Measurements from ENCODE around the gene RASGRF2.

DNA sequence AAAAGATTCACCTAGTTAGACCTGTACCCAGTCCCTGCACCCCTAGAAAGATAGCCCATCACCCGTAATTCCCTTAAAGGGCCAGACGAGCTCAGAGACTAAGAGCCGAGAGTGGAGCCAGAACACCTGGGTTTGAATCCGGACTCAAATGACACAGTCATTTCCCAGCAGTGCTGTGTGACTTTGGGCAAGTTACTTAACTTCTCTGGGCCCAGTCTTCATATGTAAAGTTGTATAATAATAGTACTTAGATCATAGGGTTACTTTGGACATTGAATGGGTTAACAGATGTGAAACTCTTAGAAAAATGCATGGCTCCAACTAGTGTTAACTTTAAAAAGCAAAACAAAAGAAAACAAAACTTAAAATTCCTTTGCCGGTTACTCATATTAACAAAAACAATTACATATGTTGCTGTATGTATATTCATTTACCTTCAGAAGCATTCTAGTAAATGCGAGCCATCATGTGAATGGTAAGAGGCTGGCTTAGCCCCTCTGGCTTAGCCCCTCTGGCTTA is 40.4 kb upstream of the RASGRF2 start:
- TF ChIP-seq RNF219 (CRISPR knock-in tag; IDR thresholded peaks at IDR 0.05) (no peak), MAZ (CRISPR knock-in tag; conservative IDR thresholded peaks at IDR 0.05 in 1 of 2, IDR thresholded peaks at IDR 0.05 in 1 of 2) (no peak), KLF16 (IDR thresholded peaks at IDR 0.05) (no peak), ZNF561 (CRISPR knock-in tag; conservative IDR thresholded peaks at IDR 0.05) (no peak), IRF2 (CRISPR knock-in tag; IDR thresholded peaks at IDR 0.05) (no peak)
- TF ChIP-seq, protein P1, sequence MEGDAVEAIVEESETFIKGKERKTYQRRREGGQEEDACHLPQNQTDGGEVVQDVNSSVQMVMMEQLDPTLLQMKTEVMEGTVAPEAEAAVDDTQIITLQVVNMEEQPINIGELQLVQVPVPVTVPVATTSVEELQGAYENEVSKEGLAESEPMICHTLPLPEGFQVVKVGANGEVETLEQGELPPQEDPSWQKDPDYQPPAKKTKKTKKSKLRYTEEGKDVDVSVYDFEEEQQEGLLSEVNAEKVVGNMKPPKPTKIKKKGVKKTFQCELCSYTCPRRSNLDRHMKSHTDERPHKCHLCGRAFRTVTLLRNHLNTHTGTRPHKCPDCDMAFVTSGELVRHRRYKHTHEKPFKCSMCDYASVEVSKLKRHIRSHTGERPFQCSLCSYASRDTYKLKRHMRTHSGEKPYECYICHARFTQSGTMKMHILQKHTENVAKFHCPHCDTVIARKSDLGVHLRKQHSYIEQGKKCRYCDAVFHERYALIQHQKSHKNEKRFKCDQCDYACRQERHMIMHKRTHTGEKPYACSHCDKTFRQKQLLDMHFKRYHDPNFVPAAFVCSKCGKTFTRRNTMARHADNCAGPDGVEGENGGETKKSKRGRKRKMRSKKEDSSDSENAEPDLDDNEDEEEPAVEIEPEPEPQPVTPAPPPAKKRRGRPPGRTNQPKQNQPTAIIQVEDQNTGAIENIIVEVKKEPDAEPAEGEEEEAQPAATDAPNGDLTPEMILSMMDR (IDR thresholded peaks at IDR 0.05 in 2 of 3, conservative IDR thresholded peaks at IDR 0.05 in 1 of 3; ENCODE audit: insufficient read depth in 2 of 3, low read depth in 1 of 3, low read length in 3 of 3): no peak

Measured in K562 (cell line).